ENCODE measurements around the gene CHMP1A. TPM values are rescaled to one million over a fixed set of nuclear protein-coding genes. Genes with fewer than 3 reads are reported as not detected.

CHMP1A gene
- total RNA-seq, 1 donor = 110 TPM

DNA sequence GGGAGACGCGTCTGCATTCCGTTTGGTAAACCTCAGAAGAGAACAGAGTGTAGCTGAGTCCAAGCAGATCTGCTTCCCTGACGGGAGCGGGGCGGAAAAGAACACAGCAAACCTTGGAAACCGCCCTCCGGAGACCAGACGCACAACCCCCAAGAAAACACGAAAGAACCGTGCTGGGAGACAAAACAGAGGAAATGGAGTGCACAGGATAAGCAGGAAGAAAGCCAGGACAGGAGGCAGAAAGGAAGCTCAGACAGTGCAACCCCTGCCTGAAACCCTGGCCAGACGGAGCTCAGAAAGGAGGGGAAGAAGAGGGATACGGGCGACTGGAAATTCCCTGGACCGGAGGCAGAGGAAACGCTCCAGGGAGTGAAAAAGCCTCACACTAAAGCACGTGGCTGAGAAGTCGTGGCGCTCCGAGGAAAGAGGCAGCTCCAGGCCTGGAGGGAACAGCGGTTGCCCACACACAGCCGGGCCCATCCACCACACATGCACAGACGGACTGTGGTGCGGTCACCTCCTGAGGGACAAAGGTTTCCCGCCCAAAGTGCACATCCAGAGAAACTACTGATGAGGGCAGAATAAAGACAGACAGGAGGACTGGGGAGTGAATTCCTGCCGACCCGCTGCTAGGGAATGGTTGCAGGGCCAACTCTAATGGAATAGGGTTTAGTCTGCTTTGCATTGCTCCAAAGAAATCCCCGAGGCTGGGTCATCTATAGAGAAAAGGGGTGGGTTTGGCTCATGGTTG is 33.8 kb downstream of the CHMP1A start:
- DNase-seq (ENCODE audit: insufficient read length, low spot score, missing footprints) = peak; percentile 92
- H4K20me1 ChIP-seq (ENCODE audit: insufficient read depth, low read length) = no peaks in the 10 kb centered on the region
- H3K9me3 ChIP-seq (ENCODE audit: low read depth, low read length) = no peaks in the 10 kb centered on the region
- H3K4me2 ChIP-seq (ENCODE audit: insufficient read depth, low read length) = peak overlapping the region; percentile 37
- peaks cover 27% of the 10 kb centered on the region for H3K27me3 ChIP-seq (ENCODE audit: insufficient read depth, low read length)
- H3K36me3 ChIP-seq (ENCODE audit: insufficient read depth, low read length) = no peaks in the 10 kb centered on the region
- TF ChIP-seq, protein P1, sequence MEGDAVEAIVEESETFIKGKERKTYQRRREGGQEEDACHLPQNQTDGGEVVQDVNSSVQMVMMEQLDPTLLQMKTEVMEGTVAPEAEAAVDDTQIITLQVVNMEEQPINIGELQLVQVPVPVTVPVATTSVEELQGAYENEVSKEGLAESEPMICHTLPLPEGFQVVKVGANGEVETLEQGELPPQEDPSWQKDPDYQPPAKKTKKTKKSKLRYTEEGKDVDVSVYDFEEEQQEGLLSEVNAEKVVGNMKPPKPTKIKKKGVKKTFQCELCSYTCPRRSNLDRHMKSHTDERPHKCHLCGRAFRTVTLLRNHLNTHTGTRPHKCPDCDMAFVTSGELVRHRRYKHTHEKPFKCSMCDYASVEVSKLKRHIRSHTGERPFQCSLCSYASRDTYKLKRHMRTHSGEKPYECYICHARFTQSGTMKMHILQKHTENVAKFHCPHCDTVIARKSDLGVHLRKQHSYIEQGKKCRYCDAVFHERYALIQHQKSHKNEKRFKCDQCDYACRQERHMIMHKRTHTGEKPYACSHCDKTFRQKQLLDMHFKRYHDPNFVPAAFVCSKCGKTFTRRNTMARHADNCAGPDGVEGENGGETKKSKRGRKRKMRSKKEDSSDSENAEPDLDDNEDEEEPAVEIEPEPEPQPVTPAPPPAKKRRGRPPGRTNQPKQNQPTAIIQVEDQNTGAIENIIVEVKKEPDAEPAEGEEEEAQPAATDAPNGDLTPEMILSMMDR (IDR thresholded peaks at IDR 0.05; ENCODE audit: extremely low read depth, low read depth, low read length) = no peak
- peak overlapping the region; percentile 58 for H2AFZ ChIP-seq (ENCODE audit: low read length)
- no peak overlapping the region for H3K4me3 ChIP-seq (ENCODE audit: insufficient read depth, low read length)
- H3K79me2 ChIP-seq (ENCODE audit: insufficient read depth, low read length) = no peaks in the 10 kb centered on the region
- H3K4me1 ChIP-seq (ENCODE audit: insufficient read depth, low read length) = peaks cover 5% of the 10 kb centered on the region
- H3K27ac ChIP-seq (ENCODE audit: low read depth, low read length) = no peak overlapping the region

DNA sequence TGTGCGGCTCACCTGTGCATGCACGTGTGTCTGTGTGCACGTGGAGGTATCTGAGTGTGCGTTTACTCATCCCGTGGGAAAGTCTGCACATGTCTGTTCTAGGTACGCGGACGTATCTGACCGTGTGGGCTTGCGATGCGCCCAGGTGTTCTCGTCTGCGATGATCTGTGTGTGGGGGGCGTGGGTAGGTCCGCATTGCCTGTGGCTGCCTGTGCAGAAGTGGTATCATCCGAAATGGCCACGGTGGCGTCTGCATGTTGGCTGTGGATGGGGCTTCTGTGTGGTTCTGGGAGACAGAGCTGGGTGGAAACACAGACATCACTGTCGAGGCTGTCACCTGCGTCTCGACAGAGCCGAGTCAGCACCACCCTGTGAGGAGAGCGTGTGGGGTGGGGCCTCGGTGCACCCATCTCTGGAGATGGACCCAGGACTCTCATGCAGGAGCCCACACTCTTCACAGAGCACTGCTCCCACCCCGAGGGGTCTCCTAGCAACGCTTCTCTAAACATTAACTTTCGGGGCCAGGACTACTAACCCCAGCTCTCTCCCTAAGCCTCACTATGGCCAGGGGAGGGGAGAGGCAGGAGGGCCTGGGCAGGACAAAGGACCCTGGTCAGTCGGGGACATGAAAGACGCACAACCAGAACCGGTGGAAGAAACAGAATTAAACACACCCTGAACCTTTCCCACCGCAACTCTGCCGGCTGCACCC is 35.7 kb downstream of the CHMP1A start:
- H3K9me3 ChIP-seq (ENCODE audit: low read depth, low read length) = no peaks in the 10 kb centered on the region
- no peak overlapping the region for H3K4me3 ChIP-seq (ENCODE audit: insufficient read depth, low read length)
- TF ChIP-seq, protein P1 (IDR thresholded peaks at IDR 0.05; ENCODE audit: extremely low read depth, low read depth, low read length) = no peak
- no peaks in the 10 kb centered on the region for H3K79me2 ChIP-seq (ENCODE audit: insufficient read depth, low read length)
- H3K27me3 ChIP-seq (ENCODE audit: insufficient read depth, low read length) = peaks cover 27% of the 10 kb centered on the region
- no peaks in the 10 kb centered on the region for H4K20me1 ChIP-seq (ENCODE audit: insufficient read depth, low read length)
- H3K4me1 ChIP-seq (ENCODE audit: insufficient read depth, low read length) = peaks cover 5% of the 10 kb centered on the region
- H3K4me2 ChIP-seq (ENCODE audit: insufficient read depth, low read length) = no peak overlapping the region
- no peak overlapping the region for H3K27ac ChIP-seq (ENCODE audit: low read depth, low read length)
- DNase-seq (ENCODE audit: insufficient read length, low spot score, missing footprints) = no peak
- H3K36me3 ChIP-seq (ENCODE audit: insufficient read depth, low read length) = no peaks in the 10 kb centered on the region
- H2AFZ ChIP-seq (ENCODE audit: low read length) = no peak overlapping the region

DNA sequence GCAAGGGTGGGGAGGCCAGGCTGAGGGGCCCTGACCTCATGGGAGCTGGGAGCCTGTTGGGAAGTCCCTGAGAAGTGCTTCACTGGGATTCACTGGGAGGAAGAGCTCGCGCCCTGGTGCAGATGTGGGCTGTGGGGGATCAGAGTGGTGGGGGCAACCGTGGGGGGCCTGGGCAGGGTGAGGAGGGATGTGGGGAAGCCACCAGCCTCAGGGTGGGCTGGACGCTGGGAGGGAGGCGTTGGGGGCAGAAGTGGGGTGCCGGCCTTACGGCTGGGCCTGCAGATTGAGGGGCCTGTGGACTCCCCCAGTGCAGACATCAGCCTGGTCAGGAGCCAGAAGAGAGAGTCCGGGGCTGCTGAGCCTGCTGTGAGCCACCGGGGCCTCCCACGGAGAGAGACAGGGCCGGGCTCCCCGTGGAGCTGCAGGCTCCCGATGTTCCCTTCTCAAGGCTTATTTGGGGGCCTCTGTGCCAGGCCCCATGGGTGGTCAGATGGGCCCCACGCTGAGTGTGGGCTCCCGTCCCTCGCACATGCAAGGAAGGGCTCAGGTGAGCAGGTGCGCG is 36.3 kb downstream of the CHMP1A start:
- DNase-seq (ENCODE audit: insufficient read length, low spot score, missing footprints) = no peak
- Histone ChIP-seq H3K4me2 (ENCODE audit: insufficient read depth, low read length) (no peak overlapping the region), H3K4me3 (ENCODE audit: insufficient read depth, low read length) (no peak overlapping the region), H3K27ac (ENCODE audit: low read depth, low read length) (no peak overlapping the region), H3K36me3 (ENCODE audit: insufficient read depth, low read length) (no peaks in the 10 kb centered on the region), H3K27me3 (ENCODE audit: insufficient read depth, low read length) (peaks cover 27% of the 10 kb centered on the region), H3K79me2 (ENCODE audit: insufficient read depth, low read length) (no peaks in the 10 kb centered on the region), H3K9me3 (ENCODE audit: low read depth, low read length) (no peaks in the 10 kb centered on the region), H2AFZ (ENCODE audit: low read length) (no peak overlapping the region), H3K4me1 (ENCODE audit: insufficient read depth, low read length) (peaks cover 5% of the 10 kb centered on the region), H4K20me1 (ENCODE audit: insufficient read depth, low read length) (no peaks in the 10 kb centered on the region)
- TF ChIP-seq, protein P1 (IDR thresholded peaks at IDR 0.05; ENCODE audit: extremely low read depth, low read depth, low read length) = no peak

DNA sequence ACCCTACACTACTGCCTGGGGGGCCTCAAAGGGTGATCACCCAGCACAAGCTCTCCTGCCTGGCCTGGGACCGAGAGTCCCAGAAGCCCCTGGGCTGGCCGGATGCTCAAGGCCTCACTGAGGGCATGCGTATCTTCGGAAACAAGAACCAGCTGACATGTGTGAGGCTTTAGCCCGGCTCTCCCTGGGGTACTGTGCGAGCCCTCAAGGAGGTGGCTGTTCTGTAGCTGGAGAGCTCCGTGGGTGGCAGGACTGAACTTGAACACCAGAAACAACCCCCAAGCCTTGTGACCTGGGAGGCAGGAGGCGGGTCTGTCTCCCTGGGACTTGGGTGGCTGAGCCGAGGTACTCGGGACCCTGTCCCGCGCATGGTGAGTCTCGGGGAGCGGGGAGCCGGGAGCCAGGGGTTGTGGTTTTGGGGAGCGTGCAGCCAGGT is 37.1 kb downstream of the CHMP1A start:
- no peaks in the 10 kb centered on the region for H3K9me3 ChIP-seq (ENCODE audit: low read depth, low read length)
- TF ChIP-seq, protein P1 (IDR thresholded peaks at IDR 0.05; ENCODE audit: extremely low read depth, low read depth, low read length) = no peak
- DNase-seq (ENCODE audit: insufficient read length, low spot score, missing footprints) = no peak

More for the DNA sequence above, 37.1 kb downstream of the CHMP1A start:
- no peak overlapping the region for H3K4me2 ChIP-seq (ENCODE audit: insufficient read depth, low read length)
- no peak overlapping the region for H3K4me3 ChIP-seq (ENCODE audit: insufficient read depth, low read length)
- H3K27me3 ChIP-seq (ENCODE audit: insufficient read depth, low read length) = peaks cover 22% of the 10 kb centered on the region
- H3K27ac ChIP-seq (ENCODE audit: low read depth, low read length) = no peak overlapping the region
- peaks cover 5% of the 10 kb centered on the region for H3K4me1 ChIP-seq (ENCODE audit: insufficient read depth, low read length)
- no peaks in the 10 kb centered on the region for H3K79me2 ChIP-seq (ENCODE audit: insufficient read depth, low read length)
- no peaks in the 10 kb centered on the region for H3K36me3 ChIP-seq (ENCODE audit: insufficient read depth, low read length)
- no peaks in the 10 kb centered on the region for H4K20me1 ChIP-seq (ENCODE audit: insufficient read depth, low read length)
- no peak overlapping the region for H2AFZ ChIP-seq (ENCODE audit: low read length)
